ENCODE results near the gene OR52N2.

The OR52N2 gene

GRCh38 chr11:5808500-5809121 is at the start of gene OR52N2:
Gene OR52N2, plus strand, starts transcription at chr11:5808924. Its CDS starts 11,412 bp downstream, at chr11:5820336.
- peak within 1 kb of the TSS; percentile 42 for H3K4me3 ChIP-seq (ENCODE audit: low read depth, low read length)
- peak; percentile 85 for TF ChIP-seq CTCF (IDR thresholded peaks at IDR 0.05; ENCODE audit: low read depth, low read length, missing control alignments)
- in situ Hi-C loops (cut with HindIII; ENCODE audit: low sequenced_read_pairs) = no loop called here
- DNase-seq (ENCODE audit: low read depth) = peak; percentile 60

GRCh38 chr11:5767056-5767455 is 41.7 kb upstream of the OR52N2 start:
- no peak overlapping the region for H3K4me3 ChIP-seq (ENCODE audit: low read depth, low read length)
- in situ Hi-C loops (cut with HindIII; ENCODE audit: low sequenced_read_pairs) = no loop called here
- no peak for TF ChIP-seq CTCF (IDR thresholded peaks at IDR 0.05; ENCODE audit: low read depth, low read length, missing control alignments)
- no peak for DNase-seq (ENCODE audit: low read depth)

GRCh38 chr11:5783255-5783654 is 25.5 kb upstream of the OR52N2 start, which contains the start of gene OR52N5:
Gene OR52N5, minus strand, starts transcription at chr11:5783355. Its CDS starts 4,721 bp downstream, at chr11:5778634.
- DNase-seq (ENCODE audit: low read depth) = no peak
- no peak for TF ChIP-seq CTCF (IDR thresholded peaks at IDR 0.05; ENCODE audit: low read depth, low read length, missing control alignments)
- in situ Hi-C loops (cut with HindIII; ENCODE audit: low sequenced_read_pairs) = no loop called here
- H3K4me3 ChIP-seq (ENCODE audit: low read depth, low read length) = no peak within 1 kb of the TSS

GRCh38 chr11:5791165-5791564 is 17.6 kb upstream of the OR52N2 start, which contains the start of gene OR52N1:
Gene OR52N1, minus strand, starts transcription at chr11:5791265. Its CDS starts 2,449 bp downstream, at chr11:5788816.
- TF ChIP-seq CTCF (IDR thresholded peaks at IDR 0.05; ENCODE audit: low read depth, low read length, missing control alignments) = no peak
- DNase-seq (ENCODE audit: low read depth) = no peak
- H3K4me3 ChIP-seq (ENCODE audit: low read depth, low read length) = no peak within 1 kb of the TSS
- in situ Hi-C loops (cut with HindIII; ENCODE audit: low sequenced_read_pairs) = no loop called here

- in situ Hi-C loops (cut with HindIII; ENCODE audit: low sequenced_read_pairs) = no loop called here
- TF ChIP-seq CTCF (IDR thresholded peaks at IDR 0.05; ENCODE audit: low read depth, low read length, missing control alignments) = no peak
These were observed 12.2 kb upstream of the OR52N2 start for GRCh38 chr11:5796541-5796940.

GRCh38 chr11:5803982-5804381 is 4.7 kb upstream of the OR52N2 start:
- H3K4me3 ChIP-seq (ENCODE audit: low read depth, low read length) = no peak overlapping the region
- no peak for TF ChIP-seq CTCF (IDR thresholded peaks at IDR 0.05; ENCODE audit: low read depth, low read length, missing control alignments)
- in situ Hi-C loops (cut with HindIII; ENCODE audit: low sequenced_read_pairs) = no loop called here
- DNase-seq (ENCODE audit: low read depth) = no peak

More at GRCh38 chr11:5796541-5796940, 12.2 kb upstream of the OR52N2 start:
- no peak overlapping the region for H3K4me3 ChIP-seq (ENCODE audit: low read depth, low read length)
- no peak for DNase-seq (ENCODE audit: low read depth)

Measured in astrocyte of the cerebellum (primary cell).